Calu3 (cell line): Measurements from ENCODE around the gene SKAP2. TPM values are rescaled to one million over a fixed set of nuclear protein-coding genes. Genes with fewer than 3 reads are reported as not detected.

Experiments used
- BruUV-seq: library from RNA; stranded (reverse); fragments of 400-500 nt; replicated peaks from 2 replicates; lab custom pipeline; 2021; lab: Mats Ljungman, UMichigan
- CTCF ChIA-PET: fragments of 300-600 bp; sonication (Branson Sonifier 250); formaldehyde crosslinking; loops from one replicate; lab custom pipeline; 2022; ENCODE audit warnings: antibody characterized with exemption; lab: Charles Lee
- DNase-seq: peaks from one replicate; pipeline ENCODE4 v3.0.0; 2022
- H3K27ac Mint-ChIP-seq: one replicate; pipeline ENCODE4 v1.8.0; 2022; ENCODE audit warnings: mixed read lengths; ENCODE audit not compliant: unreplicated experiment
- H3K27me3 Mint-ChIP-seq: one replicate; pipeline ENCODE4 v1.8.0; 2022; ENCODE audit warnings: mixed read lengths; ENCODE audit not compliant: unreplicated experiment
- H3K36me3 Mint-ChIP-seq: one replicate; pipeline ENCODE4 v1.8.0; 2022; ENCODE audit warnings: mild to moderate bottlenecking, moderate library complexity, mixed read lengths; ENCODE audit not compliant: insufficient read depth, unreplicated experiment
- H3K4me1 Mint-ChIP-seq: one replicate; pipeline ENCODE4 v1.8.0; 2022; ENCODE audit warnings: mild to moderate bottlenecking, low read depth, mixed read lengths; ENCODE audit not compliant: unreplicated experiment
- H3K4me3 Mint-ChIP-seq: one replicate; pipeline ENCODE4 v1.8.0; 2022; ENCODE audit warnings: mild to moderate bottlenecking, low read depth, moderate library complexity, mixed read lengths; ENCODE audit not compliant: unreplicated experiment
- H3K9me3 Mint-ChIP-seq: one replicate; pipeline ENCODE4 v1.8.0; 2022; ENCODE audit warnings: low read depth, mixed read lengths; ENCODE audit not compliant: unreplicated experiment
- CTCF ChIP-seq: fragments of 200-600 bp; IDR thresholded peaks from one replicate; pipeline ENCODE4 v1.8.0; 2022; ENCODE audit warnings: antibody characterized with exemption; ENCODE audit not compliant: unreplicated experiment
- intact Hi-C: fragments of 100-400 bp; cut with micrococcal nuclease; formaldehyde crosslinking; loops from one replicate; pipeline ENCODE4 v1.10.0; 2022; ENCODE audit not compliant: unreplicated experiment
- total RNA-seq: library from RNA; stranded (reverse); gene quantifications from 2 replicates; pipeline ENCODE4 v1.2.3, GENCODE V29; 2022

Gene SKAP2
- total RNA-seq, 1 experiment from 2014 or later = 83.1 TPM

- Mint-ChIP-seq H3K4me3 (no peak overlapping the region), H3K9me3 (no peaks in the 10 kb centered on the region), H3K27ac (no peak overlapping the region), H3K27me3 (no peaks in the 10 kb centered on the region), H3K36me3 (peaks cover 8% of the 10 kb centered on the region), H3K4me1 (peaks cover 39% of the 10 kb centered on the region)
- CTCF ChIA-PET = no interaction called here
- no TSS peak for BruUV-seq
- DNase-seq = no peak
- intact Hi-C loops = no loop called here
- no peak for TF ChIP-seq CTCF
Observed at GRCh38 chr7:26650103-26650502, 214.3 kb downstream of the SKAP2 start.

GRCh38 chr7:26649388-26649787 lies 215.0 kb downstream of the SKAP2 start:
- Mint-ChIP-seq H3K36me3 (peaks cover 8% of the 10 kb centered on the region), H3K4me3 (no peak overlapping the region), H3K27ac (no peak overlapping the region), H3K27me3 (no peaks in the 10 kb centered on the region), H3K4me1 (peaks cover 36% of the 10 kb centered on the region), H3K9me3 (no peaks in the 10 kb centered on the region)
- DNase-seq = no peak
- CTCF ChIA-PET = interaction anchor here (1.0 to 1.5 kb wide), 2 partner anchors 11 to 280 kb away, joined by 4 to 5 read pairs; no protein-coding TSS in a partner anchor
- BruUV-seq = no TSS peak
- TF ChIP-seq CTCF = no peak
- intact Hi-C loops = no loop called here

- DNase-seq = no peak
- Mint-ChIP-seq H3K36me3 (peaks cover 4% of the 10 kb centered on the region), H3K27ac (peak overlapping the region; percentile 58), H3K4me3 (no peak overlapping the region), H3K9me3 (no peaks in the 10 kb centered on the region), H3K27me3 (no peaks in the 10 kb centered on the region), H3K4me1 (peaks cover 28% of the 10 kb centered on the region)
- intact Hi-C loops = no loop called here
- BruUV-seq = no TSS peak
- CTCF ChIA-PET = interaction anchor here (1.0 to 1.5 kb wide), 3 partner anchors 12 to 279 kb away, joined by 4 to 5 read pairs (median 4); no protein-coding TSS in a partner anchor
- TF ChIP-seq CTCF = no peak
Observed at GRCh38 chr7:26648554-26648953, 215.8 kb downstream of the SKAP2 start.

- no peak for DNase-seq
- CTCF ChIA-PET = interaction anchor here (0.6 kb wide), 2 partner anchors 24 to 269 kb away, joined by 3 read pairs; no protein-coding TSS in a partner anchor
- no peaks in the 10 kb centered on the region for H3K36me3 Mint-ChIP-seq
- BruUV-seq = no TSS peak
- no peaks in the 10 kb centered on the region for H3K9me3 Mint-ChIP-seq
- no peak overlapping the region for H3K4me3 Mint-ChIP-seq
- H3K27ac Mint-ChIP-seq = no peak overlapping the region
- intact Hi-C loops = no loop called here
- TF ChIP-seq CTCF = no peak
- H3K27me3 Mint-ChIP-seq = no peaks in the 10 kb centered on the region
- peaks cover 19% of the 10 kb centered on the region for H3K4me1 Mint-ChIP-seq
Observed at GRCh38 chr7:26646336-26647048, 217.9 kb downstream of the SKAP2 start.
